LHCN-M2 (cell line): ENCODE measurements around the gene HAGH. TPM values are rescaled to one million over a fixed set of nuclear protein-coding genes. Genes with fewer than 3 reads are reported as not detected.
"Not testable (repeated sequence)": the region's sequence is repeated elsewhere in the genome, so short reads cannot be mapped to it uniquely, and the experiment has no call there.

Source experiments
- DNase-seq: peaks from one replicate; pipeline ENCODE4 v3.0.0-alpha.2; 2012; ENCODE audit warnings: low read depth
- polyA plus RNA-seq: library from polyadenylated mRNA; unstranded; fragments of >200 nt; gene quantifications from one replicate; pipeline ENCODE4 v1.2.1, GENCODE V29; 2012; ENCODE audit warnings: missing spikeins
- total RNA-seq: library from RNA; depleted of rRNA; stranded (reverse); fragments of >200 nt; gene quantifications from 2 replicates; pipeline ENCODE4 v1.2.3, GENCODE V29; 2014; rRNA removed

The HAGH gene
- total RNA-seq = 35.4 and 45.2 TPM in 2 replicates
- polyA plus RNA-seq = 32.8 TPM

- DNase-seq = peak; percentile 90
Observed at GRCh38 chr16:1826691-1827573, at the start of gene HAGH, which contains the start of gene FAHD1. Gene HAGH (minus strand): TSS chr16:1826825. CDS start chr16:1826787, 38 bp downstream. Gene FAHD1 (plus strand): TSS chr16:1827206. CDS start chr16:1827239, 33 bp downstream.

- DNase-seq = not testable (repeated sequence)
Observed at GRCh38 chr16:1876066-1876465, 49.4 kb upstream of the HAGH start.

GRCh38 chr16:1874854-1875253 is 48.2 kb upstream of the HAGH start:
- peak; percentile 9 for DNase-seq

- DNase-seq = no peak
Observed at GRCh38 chr16:1871974-1872635, 45.5 kb upstream of the HAGH start, which contains the start of gene MEIOB. Gene MEIOB (minus strand): TSS chr16:1872164. CDS start chr16:1868175, 3,989 bp downstream.

GRCh38 chr16:1870365-1871082 is 43.9 kb upstream of the HAGH start:
- peak; percentile 54 for DNase-seq

- DNase-seq = no peak
Observed at GRCh38 chr16:1865902-1866690, 39.5 kb upstream of the HAGH start.

- DNase-seq = peak; percentile 35
Observed at GRCh38 chr16:1863681-1864460, 37.2 kb upstream of the HAGH start.

- no peak for DNase-seq
Observed at GRCh38 chr16:1862394-1862793, 35.8 kb upstream of the HAGH start.

- DNase-seq = no peak
Observed at GRCh38 chr16:1861730-1862129, 35.1 kb upstream of the HAGH start.

GRCh38 chr16:1859650-1860049 is 33.0 kb upstream of the HAGH start:
- DNase-seq = no peak

GRCh38 chr16:1858189-1858865 is 31.7 kb upstream of the HAGH start:
- no peak for DNase-seq

- DNase-seq = no peak
Observed at GRCh38 chr16:1857433-1858097, 30.9 kb upstream of the HAGH start.

GRCh38 chr16:1851793-1852192 is 25.2 kb upstream of the HAGH start:
- no peak for DNase-seq

GRCh38 chr16:1850981-1851380 is 24.4 kb upstream of the HAGH start:
- no peak for DNase-seq

- no peak for DNase-seq
Observed at GRCh38 chr16:1846416-1846815, 19.8 kb upstream of the HAGH start.

GRCh38 chr16:1845985-1846384 is 19.4 kb upstream of the HAGH start:
- no peak for DNase-seq

GRCh38 chr16:1839554-1839953 is 12.9 kb upstream of the HAGH start:
- DNase-seq = peak; percentile 8

GRCh38 chr16:1834096-1834495 is 7.5 kb upstream of the HAGH start:
- no peak for DNase-seq

- DNase-seq = no peak
Observed at GRCh38 chr16:1832838-1833454, 6.3 kb upstream of the HAGH start.
